Transverse colon (tissue), 3 donors: Measurements from ENCODE around the gene TH.

Experiments
- POLR2A ChIP-seq: fragments of 450-650 bp; IDR thresholded peaks from one replicate; pipeline ENCODE4 v1.6.1; 2016; ENCODE audit warnings: antibody characterized with exemption, mild to moderate bottlenecking, moderate library complexity
- TF ChIP-seq, protein P1 (sequence below), 5 experiments: fragments of 200-600 bp in 3 of 5; fragments of 450-650 bp in 2 of 5; sonication (generic) in 3 of 5; IDR thresholded peaks; 1 replicate in 2 of 5; 2 replicates in 3 of 5; pipeline ENCODE4 v1.5.1; 2016 to 2017; ENCODE audit warnings: antibody characterized with exemption in 5 of 5, inconsistent platforms in 3 of 5, mild to moderate bottlenecking in 2 of 5, moderate library complexity in 1 of 5

DNA sequence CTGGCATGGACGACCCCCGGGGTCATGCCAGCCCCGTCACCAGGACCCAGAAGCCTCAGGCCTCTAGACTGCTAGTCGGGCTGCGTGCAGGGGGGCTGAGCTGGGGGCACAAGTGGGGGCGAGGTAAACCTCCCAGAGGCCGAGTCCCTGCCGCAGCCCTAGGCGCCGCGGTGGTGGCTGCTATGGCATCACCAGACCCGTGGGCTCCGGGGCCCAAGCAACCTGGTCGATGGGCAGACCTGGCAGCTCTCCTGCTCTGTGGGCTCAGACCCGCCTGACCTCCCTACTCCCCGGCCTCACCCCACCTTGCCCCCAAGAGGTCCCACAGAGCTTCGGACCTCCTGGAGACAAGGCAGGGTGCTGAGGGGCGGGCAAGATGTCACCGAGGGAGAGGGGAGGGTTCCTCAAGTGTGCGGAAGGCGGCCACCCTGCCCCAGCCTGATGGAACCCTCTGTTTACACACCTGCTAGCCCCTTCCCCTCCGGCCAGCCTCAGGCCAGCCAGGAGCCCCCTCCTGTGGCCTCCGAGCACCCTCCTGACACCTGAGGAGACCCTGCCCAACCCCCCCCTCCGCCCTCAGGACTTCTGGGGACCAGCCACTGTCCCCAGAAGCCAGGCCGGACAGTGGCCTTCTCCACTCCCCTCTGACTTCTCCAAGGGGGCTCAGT lies 41.8 kb downstream of the TH start:
- TF ChIP-seq, protein P1, sequence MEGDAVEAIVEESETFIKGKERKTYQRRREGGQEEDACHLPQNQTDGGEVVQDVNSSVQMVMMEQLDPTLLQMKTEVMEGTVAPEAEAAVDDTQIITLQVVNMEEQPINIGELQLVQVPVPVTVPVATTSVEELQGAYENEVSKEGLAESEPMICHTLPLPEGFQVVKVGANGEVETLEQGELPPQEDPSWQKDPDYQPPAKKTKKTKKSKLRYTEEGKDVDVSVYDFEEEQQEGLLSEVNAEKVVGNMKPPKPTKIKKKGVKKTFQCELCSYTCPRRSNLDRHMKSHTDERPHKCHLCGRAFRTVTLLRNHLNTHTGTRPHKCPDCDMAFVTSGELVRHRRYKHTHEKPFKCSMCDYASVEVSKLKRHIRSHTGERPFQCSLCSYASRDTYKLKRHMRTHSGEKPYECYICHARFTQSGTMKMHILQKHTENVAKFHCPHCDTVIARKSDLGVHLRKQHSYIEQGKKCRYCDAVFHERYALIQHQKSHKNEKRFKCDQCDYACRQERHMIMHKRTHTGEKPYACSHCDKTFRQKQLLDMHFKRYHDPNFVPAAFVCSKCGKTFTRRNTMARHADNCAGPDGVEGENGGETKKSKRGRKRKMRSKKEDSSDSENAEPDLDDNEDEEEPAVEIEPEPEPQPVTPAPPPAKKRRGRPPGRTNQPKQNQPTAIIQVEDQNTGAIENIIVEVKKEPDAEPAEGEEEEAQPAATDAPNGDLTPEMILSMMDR (IDR thresholded peaks at IDR 0.05) = no peak
- TF ChIP-seq POLR2A = no peak
